Duodenal mucosa (tissue), 2 donors: Measurements from ENCODE around the gene RASGRF1.

Experiments used
- H3K27ac ChIP-seq: one replicate; pipeline ENCODE4 v1.7.0; 2013; ENCODE audit warnings: low read depth, low read length
- H3K27me3 ChIP-seq, 2 donors: one replicate each; pipeline ENCODE4 v1.7.0; 2013; ENCODE audit warnings: low read length in 2 of 2, control low read depth in 1 of 2; ENCODE audit not compliant: insufficient read depth in 2 of 2, control insufficient read depth in 1 of 2
- H3K36me3 ChIP-seq, 2 donors: one replicate each; pipeline ENCODE4 v1.7.0; 2013; ENCODE audit warnings: low read length in 2 of 2, control low read depth in 1 of 2; ENCODE audit not compliant: insufficient read depth in 2 of 2, control insufficient read depth in 1 of 2
- H3K4me1 ChIP-seq, 2 donors: one replicate each; pipeline ENCODE4 v1.7.0; 2013; ENCODE audit warnings: low read length in 2 of 2, control low read depth in 1 of 2; ENCODE audit not compliant: insufficient read depth in 2 of 2, control insufficient read depth in 1 of 2
- H3K4me3 ChIP-seq, 2 donors: one replicate each; pipeline ENCODE4 v1.7.0; 2013; ENCODE audit warnings: low read length in 2 of 2, low read depth in 1 of 2
- H3K9ac ChIP-seq, 2 donors: one replicate each; pipeline ENCODE4 v1.7.0; 2013; ENCODE audit warnings: low read length in 2 of 2, low read depth in 1 of 2
- H3K9me3 ChIP-seq, 2 donors: one replicate each; pipeline ENCODE4 v1.7.0; 2013; ENCODE audit warnings: low read length in 2 of 2, control low read depth in 1 of 2; ENCODE audit not compliant: control insufficient read depth in 1 of 2

RASGRF1 gene

GRCh38 chr15:79086814-79087213 lies 3.8 kb downstream of the RASGRF1 start:
- no peak overlapping the region for H3K9ac ChIP-seq
- H3K4me3 ChIP-seq, result no peak overlapping the region
- no peak overlapping the region for H3K27ac ChIP-seq
- no peaks in the 10 kb centered on the region for H3K4me1 ChIP-seq
- H3K27me3 ChIP-seq, result peaks cover 42 to 43% of the 10 kb centered on the region in 2 donors
- H3K9me3 ChIP-seq, result no peaks in the 10 kb centered on the region
- no peaks in the 10 kb centered on the region for H3K36me3 ChIP-seq

- Histone ChIP-seq H3K27me3 (peaks cover 20 to 21% of the 10 kb centered on the region in 2 donors), H3K27ac (no peak overlapping the region), H3K9ac (no peak overlapping the region)
Measured at GRCh38 chr15:79084308-79084968, 6.1 kb downstream of the RASGRF1 start.

GRCh38 chr15:79083154-79083553 lies 7.4 kb downstream of the RASGRF1 start:
- H3K27ac ChIP-seq, result no peak overlapping the region

More at GRCh38 chr15:79084308-79084968, 6.1 kb downstream of the RASGRF1 start:
- no peaks in the 10 kb centered on the region for H3K4me1 ChIP-seq
- no peaks in the 10 kb centered on the region for H3K9me3 ChIP-seq
- no peaks in the 10 kb centered on the region for H3K36me3 ChIP-seq
- H3K4me3 ChIP-seq, result no peak overlapping the region

GRCh38 chr15:79082363-79083070 lies 8.1 kb downstream of the RASGRF1 start:
- Histone ChIP-seq H3K27me3 (peaks cover 8% of the 10 kb centered on the region in 2 donors), H3K4me1 (no peaks in the 10 kb centered on the region), H3K36me3 (no peaks in the 10 kb centered on the region), H3K9ac (no peak overlapping the region), H3K27ac (no peak overlapping the region), H3K9me3 (no peaks in the 10 kb centered on the region), H3K4me3 (no peak overlapping the region)

More at GRCh38 chr15:79083154-79083553, 7.4 kb downstream of the RASGRF1 start:
- H3K4me3 ChIP-seq, result no peak overlapping the region
- no peaks in the 10 kb centered on the region for H3K4me1 ChIP-seq
- peaks cover 9 to 10% of the 10 kb centered on the region in 2 donors for H3K27me3 ChIP-seq
- H3K9ac ChIP-seq, result no peak overlapping the region
- no peaks in the 10 kb centered on the region for H3K9me3 ChIP-seq
- no peaks in the 10 kb centered on the region for H3K36me3 ChIP-seq

- Histone ChIP-seq H3K9ac (no peak overlapping the region), H3K4me3 (no peak overlapping the region), H3K36me3 (no peaks in the 10 kb centered on the region), H3K9me3 (no peaks in the 10 kb centered on the region), H3K4me1 (no peaks in the 10 kb centered on the region), H3K27ac (no peak overlapping the region), H3K27me3 (no peaks in the 10 kb centered on the region)
Measured at GRCh38 chr15:79078763-79079410, 11.7 kb downstream of the RASGRF1 start.

GRCh38 chr15:79078003-79078402 lies 12.6 kb downstream of the RASGRF1 start:
- Histone ChIP-seq H3K36me3 (no peaks in the 10 kb centered on the region), H3K27me3 (no peaks in the 10 kb centered on the region), H3K4me3 (no peak overlapping the region), H3K27ac (no peak overlapping the region), H3K9me3 (no peaks in the 10 kb centered on the region), H3K4me1 (no peaks in the 10 kb centered on the region), H3K9ac (no peak overlapping the region)

- Histone ChIP-seq H3K27me3 (no peaks in the 10 kb centered on the region), H3K27ac (no peak overlapping the region), H3K9ac (no peak overlapping the region), H3K36me3 (no peaks in the 10 kb centered on the region), H3K4me1 (no peaks in the 10 kb centered on the region), H3K9me3 (no peaks in the 10 kb centered on the region), H3K4me3 (no peak overlapping the region)
Measured at GRCh38 chr15:79076661-79077060, 13.9 kb downstream of the RASGRF1 start.

GRCh38 chr15:79075256-79075655 lies 15.3 kb downstream of the RASGRF1 start:
- no peak overlapping the region for H3K9ac ChIP-seq
- H3K27me3 ChIP-seq, result no peaks in the 10 kb centered on the region
- H3K27ac ChIP-seq, result no peak overlapping the region
- no peaks in the 10 kb centered on the region for H3K9me3 ChIP-seq
- no peaks in the 10 kb centered on the region for H3K36me3 ChIP-seq
- H3K4me3 ChIP-seq, result no peak overlapping the region
- no peaks in the 10 kb centered on the region for H3K4me1 ChIP-seq

GRCh38 chr15:79073336-79073735 lies 17.2 kb downstream of the RASGRF1 start:
- Histone ChIP-seq H3K4me1 (no peaks in the 10 kb centered on the region), H3K9ac (no peak overlapping the region), H3K27ac (no peak overlapping the region), H3K9me3 (no peaks in the 10 kb centered on the region), H3K27me3 (no peaks in the 10 kb centered on the region), H3K4me3 (no peak overlapping the region), H3K36me3 (no peaks in the 10 kb centered on the region)

GRCh38 chr15:79071901-79072300 lies 18.7 kb downstream of the RASGRF1 start:
- H3K36me3 ChIP-seq, result no peaks in the 10 kb centered on the region
- H3K4me1 ChIP-seq, result no peaks in the 10 kb centered on the region
- H3K27me3 ChIP-seq, result no peaks in the 10 kb centered on the region
- H3K9ac ChIP-seq, result no peak overlapping the region
- no peak overlapping the region for H3K4me3 ChIP-seq
- no peak overlapping the region for H3K27ac ChIP-seq
- no peaks in the 10 kb centered on the region for H3K9me3 ChIP-seq
